ENCODE results near the gene FHOD1.
A peak's percentile ranks its signal among the peaks of the same experiment; 100 is the strongest.

FHOD1 gene

DNA sequence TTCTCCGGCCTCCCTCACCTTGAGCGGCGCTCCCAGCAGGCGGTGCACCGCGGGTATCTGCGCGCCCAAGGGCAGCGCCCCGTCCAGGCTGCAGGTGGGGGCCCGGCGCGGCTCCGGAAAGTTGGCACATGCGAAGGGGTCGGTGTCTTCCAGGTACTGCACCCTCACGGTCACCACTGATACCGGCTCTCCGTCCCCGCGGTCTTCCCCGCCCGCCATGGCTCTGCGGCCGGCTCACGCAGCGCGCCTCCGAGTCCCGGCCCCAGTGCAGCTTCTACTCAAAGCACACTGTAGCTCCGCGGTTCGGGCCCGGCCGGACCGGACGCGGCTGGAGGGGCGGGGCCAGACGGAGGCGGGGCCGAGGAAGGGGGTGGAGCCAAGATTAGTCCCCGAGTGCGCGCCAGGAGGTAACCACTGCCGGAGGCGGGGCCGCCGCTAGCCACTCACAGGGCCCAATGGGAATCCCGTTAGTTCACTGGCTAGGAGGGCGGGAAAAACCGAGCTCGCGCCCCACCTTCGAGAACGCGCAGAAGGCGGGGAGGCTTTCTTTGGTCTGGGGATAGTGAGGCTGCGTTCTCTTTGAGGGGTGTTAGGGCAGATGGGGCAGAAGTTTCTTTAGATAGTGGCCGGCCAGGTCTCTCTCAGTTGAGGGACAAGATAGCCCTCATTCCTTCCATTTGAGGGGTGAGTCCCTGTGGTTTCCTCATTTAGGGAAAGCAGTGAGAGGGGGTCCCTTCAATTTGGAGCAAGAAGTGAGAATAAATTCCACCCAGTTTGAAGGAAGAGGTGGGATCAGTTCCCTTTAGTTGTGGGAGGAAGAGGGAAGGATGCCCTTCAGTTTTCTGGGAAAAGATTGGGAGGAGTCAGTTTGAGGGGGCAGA, at the start of gene FHOD1:
FHOD1 (minus strand) TSS at position 290 of the 881 bp plus-strand sequence; CDS start at position 219, 71 bp downstream.
- DNase-seq (ENCODE audit: extremely low spot score, insufficient read length, low read depth) = peak; percentile 93
- peak; percentile 96 for FAIRE-seq

DNA sequence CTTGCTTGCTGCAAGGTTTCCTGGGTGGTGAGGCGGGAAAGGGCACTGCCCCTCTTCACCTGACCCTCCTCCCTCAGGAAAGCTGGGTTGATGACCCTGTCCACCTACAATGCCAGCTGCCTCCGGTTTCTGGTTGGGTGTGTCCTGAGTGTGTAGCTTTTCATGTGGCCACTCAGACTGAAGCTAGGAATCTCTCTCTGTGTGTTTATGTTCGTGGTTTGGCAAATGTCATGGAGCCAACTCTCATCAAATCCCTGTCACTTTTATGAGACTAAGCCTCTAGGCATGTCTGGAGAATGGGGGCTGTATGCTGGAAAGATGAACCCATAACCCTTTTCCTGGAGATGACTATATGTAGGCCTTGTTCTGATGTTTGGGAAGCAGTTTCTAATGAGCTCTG, 49.1 kb upstream of the FHOD1 start:
- FAIRE-seq (no peak), DNase-seq (ENCODE audit: extremely low spot score, insufficient read length, low read depth) (no peak)

DNA sequence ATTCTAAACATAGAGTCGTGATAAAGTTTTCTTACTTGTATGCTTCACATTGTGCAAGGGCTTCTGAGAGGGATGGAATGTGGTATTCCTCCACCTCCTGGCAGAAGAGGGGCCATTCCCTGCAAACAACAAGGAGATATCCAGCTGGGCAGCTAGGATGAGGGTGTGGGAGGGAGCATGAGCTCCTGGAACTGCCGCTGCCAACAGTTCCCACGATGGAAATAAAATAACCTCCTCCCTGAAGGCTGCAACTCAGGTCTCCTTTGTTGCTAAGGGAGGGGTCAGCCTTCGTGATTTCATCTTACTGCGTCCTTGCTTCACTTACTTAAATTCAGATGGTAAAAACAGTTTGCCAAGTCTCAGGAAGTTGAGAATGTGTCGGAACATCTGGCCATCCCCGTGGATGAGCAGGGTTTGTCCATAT, 47.7 kb upstream of the FHOD1 start:
- FAIRE-seq = no peak
- DNase-seq (ENCODE audit: extremely low spot score, insufficient read length, low read depth) = no peak

DNA sequence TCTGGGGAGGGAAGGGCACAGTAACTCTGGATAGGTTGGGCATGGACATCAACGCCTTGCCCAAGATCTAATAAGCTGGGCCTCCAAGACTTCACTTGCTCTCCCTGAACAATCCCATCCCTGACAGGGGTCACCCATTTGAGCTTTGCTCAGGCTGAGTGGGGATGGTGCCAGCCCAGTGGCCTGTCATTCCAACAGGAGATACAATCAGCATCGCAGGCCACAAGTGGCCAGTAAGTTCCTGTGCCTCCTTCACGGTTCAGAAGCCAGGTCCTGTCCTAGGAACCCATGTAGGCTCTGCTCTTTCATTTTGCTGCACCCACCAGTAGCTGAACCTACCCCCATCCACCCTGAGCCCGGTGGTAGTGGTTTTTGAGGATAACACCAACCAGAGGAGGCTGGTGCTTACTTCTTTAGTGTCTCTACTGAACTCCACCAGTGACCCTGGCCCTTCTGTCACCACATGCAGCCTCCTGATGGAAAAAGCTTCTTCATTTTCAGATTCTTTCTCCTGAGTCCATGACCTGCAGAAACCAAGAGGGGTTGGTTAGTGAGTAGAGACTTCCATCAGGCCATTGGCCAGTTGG, 47.0 kb upstream of the FHOD1 start:
- DNase-seq (ENCODE audit: extremely low spot score, insufficient read length, low read depth) (no peak), FAIRE-seq (no peak)

DNA sequence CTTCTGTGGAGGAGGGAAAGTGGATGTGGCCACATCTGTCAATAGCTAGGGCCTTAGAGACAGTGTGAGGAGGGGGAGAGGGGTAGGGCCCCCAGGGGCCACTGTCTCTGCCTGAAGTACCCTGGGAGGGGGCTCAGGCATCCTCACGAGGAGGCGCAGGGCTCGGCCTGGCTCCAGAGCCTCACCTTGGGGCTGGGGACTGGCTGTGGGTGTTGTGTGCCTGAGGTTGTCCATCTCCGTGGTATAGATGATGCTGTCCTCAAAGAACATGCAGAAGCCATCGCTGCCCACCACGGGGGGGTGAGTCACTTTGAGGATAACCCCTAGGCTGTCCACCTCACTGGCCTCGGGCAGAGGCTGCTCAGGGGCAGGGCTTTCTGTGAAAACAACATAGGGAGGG, 44.2 kb upstream of the FHOD1 start:
- no peak for FAIRE-seq

DNA sequence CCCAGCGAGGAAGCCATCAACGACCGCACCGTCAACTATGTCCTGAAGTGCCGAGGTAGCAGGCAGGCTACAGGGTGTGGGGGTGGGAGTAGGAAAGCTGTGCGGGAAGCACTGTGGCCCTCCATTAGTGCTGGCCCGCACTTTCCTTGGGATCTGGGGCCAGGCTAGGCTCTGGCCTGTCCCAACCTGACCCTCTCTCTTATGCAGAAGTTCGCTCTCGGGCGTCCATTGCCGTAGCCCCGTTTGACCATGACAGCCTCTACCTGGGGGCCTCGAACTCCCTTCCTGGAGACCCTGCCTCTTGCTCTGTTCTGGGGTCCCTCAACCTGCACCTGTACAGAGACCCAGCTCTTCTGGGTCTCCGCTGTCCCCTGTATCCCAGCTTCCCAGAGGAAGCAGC, 40.7 kb upstream of the FHOD1 start:
- FAIRE-seq (no peak), DNase-seq (ENCODE audit: extremely low spot score, insufficient read length, low read depth) (no peak)

More for the DNA sequence above, 44.2 kb upstream of the FHOD1 start:
- DNase-seq (ENCODE audit: extremely low spot score, insufficient read length, low read depth) = no peak

DNA sequence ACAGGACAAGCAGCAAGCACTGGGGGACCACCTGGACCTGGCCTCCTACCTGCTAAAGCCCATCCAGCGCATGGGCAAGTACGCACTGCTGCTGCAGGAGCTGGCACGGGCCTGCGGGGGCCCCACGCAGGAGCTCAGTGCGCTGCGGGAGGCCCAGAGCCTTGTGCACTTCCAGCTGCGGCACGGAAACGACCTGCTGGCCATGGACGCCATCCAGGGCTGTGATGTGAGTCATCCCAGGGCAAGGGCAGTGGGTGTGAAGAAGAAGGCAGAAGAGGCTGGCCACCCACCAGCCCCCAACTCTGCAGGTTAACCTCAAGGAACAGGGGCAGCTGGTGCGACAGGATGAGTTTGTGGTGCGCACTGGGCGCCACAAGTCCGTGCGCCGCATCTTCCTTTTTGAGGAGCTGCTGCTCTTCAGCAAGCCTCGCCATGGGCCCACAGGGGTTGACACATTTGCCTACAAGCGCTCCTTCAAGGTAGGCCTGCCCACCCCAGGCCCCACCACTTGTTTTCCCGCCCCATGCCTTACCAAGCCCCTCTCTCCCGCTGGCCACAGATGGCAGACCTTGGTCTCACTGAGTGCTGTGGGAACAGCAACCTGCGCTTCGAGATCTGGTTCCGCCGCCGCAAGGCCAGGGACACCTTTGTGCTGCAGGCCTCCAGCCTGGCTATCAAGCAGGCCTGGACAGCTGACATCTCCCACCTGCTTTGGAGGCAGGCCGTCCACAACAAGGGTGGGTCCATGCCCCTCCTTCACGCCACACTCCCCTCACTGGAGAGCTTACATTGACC, 39.4 kb upstream of the FHOD1 start:
- DNase-seq (ENCODE audit: extremely low spot score, insufficient read length, low read depth) (no peak), FAIRE-seq (no peak)

DNA sequence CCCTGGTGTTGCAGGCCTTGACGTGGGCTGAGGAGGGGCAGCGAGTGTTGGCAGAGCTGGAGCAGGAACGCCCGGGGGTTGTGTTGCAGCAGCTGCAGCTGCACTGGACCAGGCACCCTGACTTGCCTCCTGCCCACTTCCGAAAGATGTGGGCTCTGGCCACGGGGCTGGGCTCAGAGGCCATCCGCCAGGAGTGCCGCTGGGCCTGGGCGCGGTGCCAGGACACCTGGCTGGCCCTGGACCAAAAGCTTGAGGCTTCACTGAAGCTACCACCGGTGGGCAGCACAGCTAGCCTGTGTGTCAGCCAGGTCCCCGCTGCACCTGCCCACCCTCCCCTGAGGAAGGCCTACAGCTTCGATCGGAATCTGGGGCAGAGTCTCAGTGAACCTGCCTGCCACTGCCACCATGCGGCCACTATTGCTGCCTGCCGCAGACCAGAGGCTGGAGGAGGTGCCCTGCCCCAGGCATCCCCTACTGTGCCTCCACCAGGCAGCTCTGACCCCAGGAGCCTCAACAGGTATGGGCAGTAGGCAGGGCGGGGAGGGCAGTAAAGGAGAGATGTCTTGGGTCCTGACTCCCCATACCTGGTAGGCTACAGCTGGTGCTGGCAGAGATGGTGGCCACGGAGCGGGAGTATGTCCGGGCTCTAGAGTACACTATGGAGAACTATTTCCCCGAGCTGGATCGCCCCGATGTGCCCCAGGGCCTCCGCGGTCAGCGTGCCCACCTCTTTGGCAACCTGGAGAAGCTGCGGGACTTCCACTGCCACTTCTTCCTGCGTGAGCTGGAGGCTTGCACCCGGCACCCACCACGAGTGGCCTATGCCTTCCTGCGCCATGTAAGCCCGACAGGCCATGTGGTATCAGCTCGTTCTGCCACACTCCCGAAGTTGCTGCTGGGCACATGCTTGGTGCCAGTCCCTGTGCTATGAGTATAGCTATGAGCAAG, 37.7 kb upstream of the FHOD1 start:
- FAIRE-seq (no peak), DNase-seq (ENCODE audit: extremely low spot score, insufficient read length, low read depth) (no peak)

DNA sequence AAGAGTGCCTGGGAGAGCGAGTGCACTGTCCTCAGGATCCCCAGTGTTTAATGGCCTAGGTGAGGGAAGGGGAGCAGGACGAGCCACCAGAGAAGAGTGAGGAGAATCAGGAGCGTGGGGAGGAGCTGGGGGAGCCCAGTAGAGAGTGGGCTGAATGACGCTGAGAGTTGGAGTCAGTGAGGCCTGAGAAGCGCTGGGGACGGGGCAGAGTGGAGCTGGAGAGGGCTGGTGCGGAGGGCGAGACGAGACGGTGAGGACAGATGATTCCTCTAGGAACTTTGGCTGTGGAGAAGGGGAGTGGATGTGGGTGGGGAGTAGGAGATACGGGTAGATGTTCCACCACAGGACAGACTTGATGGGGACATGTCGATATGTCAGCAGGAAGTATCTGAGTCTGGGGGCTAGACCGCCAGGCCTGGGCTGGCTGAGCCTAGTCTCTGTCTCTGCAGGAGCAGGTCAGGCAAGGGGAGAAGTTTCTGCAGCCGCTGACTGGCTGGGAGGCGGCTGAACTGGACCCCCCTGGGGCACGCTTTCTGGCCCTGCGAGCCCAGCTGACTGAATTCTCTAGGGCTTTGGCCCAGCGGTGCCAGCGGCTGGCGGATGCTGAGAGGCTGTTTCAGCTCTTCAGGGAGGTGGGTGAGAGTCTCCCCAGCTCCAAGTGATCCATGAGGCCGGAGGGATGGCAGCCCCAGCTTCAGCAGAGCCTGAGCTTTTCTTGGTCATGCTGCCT, 36.7 kb upstream of the FHOD1 start:
- FAIRE-seq = no peak

DNA sequence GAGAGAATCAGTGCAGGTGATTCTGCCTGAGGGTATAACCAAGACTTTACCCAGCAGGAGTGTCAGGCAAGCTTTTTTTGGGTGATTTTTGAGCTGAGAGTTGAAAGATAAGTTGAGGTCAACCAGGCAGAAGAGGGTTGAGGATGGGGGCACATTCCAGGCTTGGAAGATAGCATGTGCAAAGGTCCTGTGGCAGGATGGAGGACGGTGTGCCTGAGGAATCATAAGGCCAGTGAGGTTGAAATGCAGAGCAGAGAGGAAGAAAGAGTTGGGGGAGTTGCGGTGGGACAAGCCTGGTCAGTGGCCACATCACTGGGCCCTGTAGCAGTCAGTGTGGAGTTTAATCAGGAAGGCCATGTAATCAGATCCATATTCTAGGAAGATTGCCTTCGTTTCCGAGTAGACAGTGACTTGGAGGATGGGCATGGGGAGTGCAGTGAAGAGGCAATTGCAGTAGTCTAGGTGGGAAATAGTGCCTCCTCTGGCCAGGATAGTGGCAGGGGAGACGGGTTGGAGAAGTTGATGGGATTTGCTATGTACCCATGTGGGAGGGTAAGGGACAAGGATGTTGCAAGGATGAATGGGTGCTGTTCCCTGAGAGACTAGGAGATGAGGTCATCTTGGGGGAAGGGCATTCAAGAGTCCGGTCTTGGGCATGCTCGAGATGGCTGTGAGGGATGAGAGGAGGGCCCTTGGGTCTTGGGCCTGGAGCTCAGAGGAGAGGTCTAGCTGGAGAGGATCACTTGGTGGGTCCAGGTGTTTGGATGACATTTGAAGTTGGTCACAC, 36.0 kb upstream of the FHOD1 start:
- no peak for FAIRE-seq
- no peak for DNase-seq (ENCODE audit: extremely low spot score, insufficient read length, low read depth)

More for the DNA sequence above, 36.7 kb upstream of the FHOD1 start:
- DNase-seq (ENCODE audit: extremely low spot score, insufficient read length, low read depth) = no peak

DNA sequence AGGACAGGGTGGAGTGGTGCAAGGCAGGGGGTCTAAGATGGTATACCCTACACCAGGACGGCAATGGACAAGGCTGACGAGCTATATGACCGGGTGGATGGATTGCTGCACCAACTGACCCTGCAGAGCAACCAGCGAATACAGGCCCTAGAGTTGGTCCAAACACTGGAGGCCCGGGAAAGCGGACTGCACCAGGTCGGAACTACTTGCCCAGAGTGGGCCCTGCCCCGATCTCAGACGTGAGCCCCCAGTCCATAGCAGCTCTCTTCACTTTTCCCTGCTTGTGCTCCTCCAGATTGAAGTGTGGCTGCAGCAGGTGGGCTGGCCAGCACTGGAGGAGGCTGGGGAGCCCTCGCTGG, 35.1 kb upstream of the FHOD1 start:
- DNase-seq (ENCODE audit: extremely low spot score, insufficient read length, low read depth) = no peak
- FAIRE-seq = no peak

DNA sequence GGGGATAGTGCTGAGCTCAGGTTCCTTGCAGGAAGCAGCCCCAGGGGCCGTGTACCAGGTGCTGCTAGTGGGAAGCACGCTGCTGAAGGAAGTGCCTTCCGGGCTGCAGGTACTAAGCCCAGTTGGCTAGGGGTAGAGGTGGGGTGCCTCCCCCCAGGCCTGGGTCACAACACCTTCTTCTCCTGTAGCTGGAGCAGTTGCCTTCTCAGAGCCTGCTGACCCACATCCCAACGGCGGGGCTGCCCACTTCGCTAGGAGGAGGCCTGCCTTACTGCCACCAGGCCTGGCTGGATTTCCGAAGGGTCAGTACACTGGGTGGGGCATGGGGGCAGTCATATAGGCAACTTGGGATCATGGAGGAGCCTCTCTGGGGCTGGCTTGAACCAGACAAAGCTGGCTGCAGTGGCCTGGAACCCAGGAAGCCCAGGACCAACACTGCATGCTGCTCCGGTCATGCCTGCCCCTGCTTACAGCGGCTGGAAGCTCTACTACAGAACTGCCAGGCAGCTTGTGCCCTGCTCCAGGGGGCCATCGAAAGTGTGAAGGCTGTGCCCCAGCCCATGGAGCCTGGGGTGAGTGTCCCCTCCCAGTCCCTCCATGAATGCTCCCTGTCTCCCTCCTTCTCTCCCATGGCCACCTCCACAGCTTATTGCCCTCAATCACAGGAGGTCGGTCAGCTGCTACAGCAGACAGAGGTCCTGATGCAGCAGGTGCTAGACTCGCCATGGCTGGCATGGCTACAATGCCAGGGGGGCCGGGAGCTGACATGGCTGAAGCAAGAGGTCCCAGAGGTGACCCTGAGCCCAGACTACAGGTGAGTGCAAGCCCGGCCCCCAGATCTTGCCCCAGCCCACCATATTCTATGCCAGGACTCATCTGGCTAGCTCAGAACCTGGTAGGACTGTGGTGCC, 34.5 kb upstream of the FHOD1 start:
- DNase-seq (ENCODE audit: extremely low spot score, insufficient read length, low read depth) (no peak), FAIRE-seq (no peak)

DNA sequence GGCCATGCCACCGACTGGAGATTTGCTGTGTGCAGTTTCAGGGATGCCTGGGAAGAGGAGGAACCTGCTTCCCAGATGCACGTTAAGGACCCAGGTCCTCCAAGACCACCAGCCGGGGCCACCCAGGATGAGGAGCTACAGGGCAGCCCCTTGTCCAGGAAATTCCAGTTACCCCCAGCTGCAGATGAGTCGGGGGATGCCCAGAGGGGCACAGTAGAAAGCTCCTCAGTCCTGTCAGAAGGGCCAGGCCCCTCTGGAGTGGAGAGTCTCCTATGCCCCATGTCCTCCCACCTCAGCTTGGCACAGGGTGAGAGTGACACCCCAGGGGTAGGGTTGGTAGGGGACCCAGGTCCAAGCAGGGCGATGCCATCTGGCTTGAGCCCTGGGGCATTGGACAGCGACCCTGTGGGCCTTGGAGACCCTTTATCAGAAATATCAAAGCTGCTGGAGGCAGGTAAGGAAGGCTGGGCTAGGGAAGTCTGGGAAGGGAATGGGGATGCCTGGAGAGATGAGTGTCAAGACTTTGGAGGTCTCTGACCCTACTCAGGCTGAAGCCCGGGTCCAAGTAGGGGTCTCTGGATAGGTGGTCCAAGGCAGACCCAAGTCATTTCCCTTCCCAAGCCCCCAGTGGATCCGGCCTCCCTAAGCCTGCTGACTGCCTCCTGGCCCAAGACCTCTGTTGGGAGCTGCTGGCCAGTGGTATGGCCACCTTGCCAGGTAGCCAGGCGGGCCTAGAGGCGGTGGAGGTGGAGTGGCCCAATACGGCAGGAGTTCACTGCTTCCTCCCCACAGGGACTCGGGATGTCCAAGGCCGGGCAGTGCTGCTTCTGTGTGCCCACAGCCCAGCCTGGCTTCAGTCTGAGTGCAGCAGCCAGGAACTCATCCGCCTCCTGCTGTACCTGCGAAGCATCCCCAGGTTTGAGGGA, 33.1 kb upstream of the FHOD1 start:
- no peak for FAIRE-seq

DNA sequence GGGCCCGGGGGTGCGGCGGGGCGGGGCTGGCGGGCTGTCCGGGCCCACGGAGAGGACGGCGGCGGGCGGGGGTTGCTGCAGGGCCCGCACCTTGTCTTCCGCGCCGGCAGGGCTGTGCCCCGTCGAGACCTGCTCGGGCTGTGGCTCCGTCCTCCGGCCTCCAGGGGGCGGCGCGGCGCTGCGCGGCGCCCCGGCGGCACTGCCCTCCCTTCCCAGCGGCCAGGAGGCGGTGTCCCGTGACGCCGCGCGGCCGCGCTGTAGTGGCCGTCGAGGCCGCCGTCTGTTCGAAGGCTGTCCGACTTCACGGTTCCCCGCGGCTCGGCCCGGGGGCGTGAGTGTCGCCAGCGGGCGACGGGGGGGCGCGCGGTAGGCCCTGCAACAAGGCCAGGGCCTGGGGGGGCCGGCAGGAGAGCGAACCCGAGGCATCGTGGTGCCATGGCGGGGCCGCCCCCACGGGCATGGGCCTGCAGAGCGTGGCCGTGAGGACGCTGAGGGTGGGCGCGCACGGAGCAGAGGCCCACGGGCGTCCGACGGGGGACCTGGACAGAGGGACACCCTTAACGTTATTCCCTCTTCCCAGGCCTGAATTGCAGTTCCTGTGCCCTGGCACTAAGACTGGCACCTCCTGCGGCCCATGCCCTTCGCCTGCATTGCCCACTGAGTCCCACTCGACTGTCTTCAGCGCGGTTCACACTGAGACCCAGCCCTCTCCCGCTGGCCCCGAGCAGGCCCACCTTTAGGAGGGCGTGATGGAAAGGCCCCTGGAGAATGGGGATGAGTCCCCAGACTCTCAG, 32.2 kb upstream of the FHOD1 start, which contains the start of gene PLEKHG4:
PLEKHG4 (plus strand) TSS at position 237 of the 794 bp plus-strand sequence; CDS start at position 750, 513 bp downstream.
- peak; percentile 51 for FAIRE-seq
- peak; percentile 92 for DNase-seq (ENCODE audit: extremely low spot score, insufficient read length, low read depth)

More for the DNA sequence above, 33.1 kb upstream of the FHOD1 start:
- no peak for DNase-seq (ENCODE audit: extremely low spot score, insufficient read length, low read depth)

DNA sequence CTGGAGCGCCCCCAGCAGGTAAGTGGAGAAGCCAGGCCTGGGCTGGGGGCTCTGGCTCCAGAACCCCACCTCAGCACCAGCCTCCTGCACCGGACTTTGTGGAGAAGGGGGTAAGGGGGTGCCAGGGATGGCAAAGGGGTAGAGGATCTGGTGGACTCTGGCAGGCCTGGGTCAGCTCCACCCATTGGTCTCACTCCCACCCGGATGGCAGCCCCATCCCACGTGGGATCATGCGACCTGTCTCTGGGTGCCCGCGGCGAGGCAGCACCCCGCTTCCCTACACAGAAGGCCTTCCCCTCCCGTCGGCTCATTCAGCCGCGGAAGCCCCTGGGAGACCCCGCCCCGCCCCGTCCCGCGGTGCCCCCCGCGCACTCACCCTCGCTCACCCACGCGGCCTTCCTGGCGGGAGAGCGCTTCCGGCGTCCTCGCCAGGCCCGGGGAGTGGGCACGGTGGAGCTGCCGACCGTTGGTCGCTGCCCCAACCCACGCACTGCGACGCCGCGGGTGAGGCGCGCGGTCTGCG, 31.6 kb upstream of the FHOD1 start:
- FAIRE-seq = peak; percentile 21
- DNase-seq (ENCODE audit: extremely low spot score, insufficient read length, low read depth) = peak; percentile 58

Data from GM18507 (cell line).